HT1080 (cell line): Measurements from ENCODE around the gene ALDH1L1. TPM values are rescaled to one million over a fixed set of nuclear protein-coding genes. Genes with fewer than 3 reads are reported as not detected.

Experiments
- DNase-seq: peaks from one replicate; pipeline ENCODE4 v3.0.0-alpha.2; 2015; ENCODE audit warnings: low read depth
- total RNA-seq: library from RNA; depleted of rRNA; stranded (reverse); fragments of >200 nt; shearing (Covaris generic); gene quantifications from 2 replicates; pipeline ENCODE4 v1.2.3, GENCODE V29; 2014

The ALDH1L1 gene
- total RNA-seq, 1 experiment from 2014 or later = 14.5 TPM

DNA sequence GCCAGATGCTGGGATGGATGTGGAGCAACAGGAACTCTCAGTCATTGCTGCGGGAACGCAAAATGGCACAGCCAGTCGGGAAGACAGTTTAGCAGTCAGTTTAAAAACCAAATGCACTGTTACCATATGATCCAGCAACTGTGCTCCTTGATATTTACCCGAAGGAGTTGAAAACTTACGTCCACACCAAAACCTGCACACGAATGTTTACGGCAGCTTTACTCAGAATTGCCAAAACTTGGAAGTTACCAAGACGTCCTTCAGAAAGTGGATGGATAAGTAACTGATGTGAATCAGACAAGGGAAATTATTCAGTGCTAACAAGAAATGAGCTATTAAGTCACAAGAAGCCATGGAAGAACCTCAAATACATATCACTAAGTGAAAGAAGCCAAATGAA is 60.4 kb downstream of the ALDH1L1 start:
- no peak for DNase-seq

DNA sequence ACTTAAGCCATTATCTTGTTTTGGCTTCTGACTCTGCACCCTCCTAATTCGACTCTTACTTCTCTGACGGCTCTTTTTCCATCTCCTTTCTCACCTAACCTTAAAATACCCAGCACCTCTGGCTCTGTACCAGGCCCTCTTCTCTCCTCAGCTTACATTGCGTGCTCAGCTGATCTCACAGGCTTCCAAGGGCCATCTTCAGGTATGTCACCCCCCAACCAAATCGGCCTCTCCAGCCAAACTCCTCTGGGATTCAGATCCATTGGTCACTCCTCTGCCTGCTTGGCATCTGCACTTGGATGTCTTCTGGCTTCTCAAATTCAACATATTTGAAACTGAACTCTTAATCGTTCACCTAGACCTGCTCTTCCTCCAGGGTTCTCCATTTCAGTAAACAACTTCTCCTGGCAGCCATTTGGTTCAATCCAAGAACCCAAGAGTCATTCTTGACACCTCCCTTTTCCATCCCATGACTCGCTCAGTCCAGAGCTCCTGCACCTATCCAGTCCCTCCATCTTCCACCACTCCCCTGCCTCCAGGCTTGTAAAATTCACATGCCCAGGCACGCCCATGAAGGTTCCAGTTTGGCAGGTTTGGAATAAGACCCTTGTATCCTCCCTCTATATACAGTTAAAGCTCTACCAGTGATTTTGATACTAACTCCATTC is 61.2 kb downstream of the ALDH1L1 start:
- no peak for DNase-seq

DNA sequence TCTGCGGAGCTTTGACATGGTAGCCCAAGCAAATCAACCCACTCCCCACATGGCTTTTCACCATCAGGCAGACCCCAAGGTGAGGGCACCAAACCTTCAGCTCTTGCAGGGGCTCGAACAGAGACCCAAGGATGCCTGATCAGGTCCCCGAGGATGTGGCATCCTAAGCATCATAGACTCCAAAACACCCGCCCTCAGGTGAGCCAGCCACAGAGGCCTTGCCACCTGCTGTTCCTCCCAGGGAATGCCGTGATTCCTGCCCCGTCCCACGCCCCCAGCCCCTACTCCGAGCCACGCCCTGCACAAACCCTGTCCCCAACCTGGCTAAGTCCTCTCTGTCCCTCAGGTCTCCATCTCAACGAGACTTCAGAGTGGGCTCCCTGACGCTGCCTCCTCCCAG is 61.8 kb downstream of the ALDH1L1 start:
- DNase-seq = no peak

DNA sequence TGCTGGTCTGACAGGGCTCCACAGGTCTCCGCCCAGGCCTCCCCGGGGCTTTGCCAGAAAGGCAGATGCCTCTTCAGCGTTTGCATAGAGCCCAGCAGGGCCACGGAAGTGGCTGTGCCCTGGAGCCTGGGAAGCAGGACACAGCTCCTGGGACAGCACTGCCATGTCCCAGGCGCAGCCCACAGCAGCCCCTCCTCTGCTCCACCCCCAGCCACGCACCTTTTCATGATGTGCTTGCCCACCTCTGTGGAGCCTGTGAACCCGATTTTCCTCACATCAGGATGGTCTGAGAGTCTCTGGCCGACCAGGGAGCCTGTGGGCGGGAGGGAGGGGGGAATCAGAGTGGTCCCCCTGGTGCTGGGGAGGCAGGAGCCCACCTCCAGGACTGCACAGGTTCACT is 62.6 kb downstream of the ALDH1L1 start:
- no peak for DNase-seq

DNA sequence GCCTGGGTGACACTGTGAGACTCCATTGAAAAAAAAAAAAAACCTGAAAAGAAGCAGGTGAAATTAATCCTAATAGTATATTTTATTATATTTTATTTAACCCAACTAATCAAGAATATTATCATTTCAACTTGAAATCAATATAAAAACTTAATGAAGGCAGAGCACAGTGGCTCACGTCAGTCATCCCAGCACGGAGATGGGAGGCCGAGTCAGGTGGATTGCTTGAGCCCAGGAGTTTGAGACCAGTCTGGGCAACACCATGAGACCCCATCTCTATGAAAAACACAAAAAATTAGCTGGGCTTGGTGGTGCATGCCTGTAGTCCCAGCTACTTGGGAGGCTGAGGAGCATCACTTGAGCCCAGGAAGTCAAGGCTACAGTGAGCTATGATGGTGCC is 63.2 kb downstream of the ALDH1L1 start:
- DNase-seq = no peak

DNA sequence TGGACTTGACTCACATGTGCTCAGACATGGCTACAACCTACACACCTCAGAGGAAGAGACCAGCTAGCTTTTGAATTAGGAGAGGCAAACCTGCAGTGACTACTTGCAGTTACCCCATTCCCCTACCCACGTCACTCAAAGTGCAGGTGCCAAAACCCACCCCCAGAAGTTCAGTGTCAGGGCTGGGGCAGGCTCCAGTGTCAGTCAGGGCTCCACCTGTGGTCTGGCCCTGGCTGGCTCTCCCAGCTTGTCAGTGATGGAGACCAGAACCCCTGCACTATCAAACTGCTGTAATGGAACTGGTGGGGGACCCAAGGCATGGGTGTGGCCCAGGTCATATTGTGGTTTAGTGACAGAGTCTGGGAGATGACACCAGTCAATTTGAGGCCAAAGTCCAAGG is 63.9 kb downstream of the ALDH1L1 start:
- no peak for DNase-seq

DNA sequence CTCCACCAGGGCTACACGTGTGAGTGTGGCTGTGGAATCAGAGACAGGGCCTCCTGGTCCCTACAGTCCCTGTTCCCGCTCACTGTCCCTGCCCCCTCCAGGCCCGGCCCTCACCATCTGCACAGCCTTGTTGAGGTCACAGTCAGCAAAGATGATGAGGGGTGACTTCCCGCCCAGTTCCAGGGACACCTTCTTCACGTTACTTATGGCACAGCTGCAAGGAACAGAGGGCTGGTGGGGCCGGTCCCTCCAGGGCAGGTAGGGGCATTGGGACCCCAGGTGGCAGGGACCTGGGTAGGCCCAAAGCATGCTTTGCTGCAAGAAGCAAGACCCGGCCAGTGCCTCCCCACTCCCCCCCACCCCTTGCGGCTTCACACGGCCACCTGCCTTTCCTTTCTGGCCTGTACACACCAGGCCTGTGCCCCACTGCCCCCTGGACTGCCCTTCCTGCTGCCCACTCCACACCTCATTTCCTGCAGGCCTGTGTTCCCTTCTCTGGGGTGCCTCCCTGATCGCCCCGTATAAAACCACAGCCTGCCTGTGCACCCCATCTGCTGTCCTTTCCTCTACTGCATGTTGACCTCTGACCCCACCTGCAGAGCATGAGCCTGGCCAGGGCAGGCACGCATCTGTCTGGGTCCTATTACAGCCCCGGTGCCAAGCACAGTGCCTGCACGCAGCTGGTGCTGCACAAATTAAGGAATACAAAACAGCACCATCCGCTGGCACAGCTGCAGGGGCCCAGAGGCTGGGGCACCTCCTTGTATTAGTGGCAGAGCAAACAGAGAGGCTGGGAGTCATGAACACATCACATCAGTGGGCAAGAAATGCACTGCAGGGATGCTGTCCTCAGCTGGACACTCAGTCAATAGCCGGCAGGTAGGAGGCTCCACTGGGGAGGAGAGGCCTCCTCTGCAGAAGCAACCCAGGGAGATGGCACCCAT is 65.7 kb downstream of the ALDH1L1 start:
- no peak for DNase-seq

DNA sequence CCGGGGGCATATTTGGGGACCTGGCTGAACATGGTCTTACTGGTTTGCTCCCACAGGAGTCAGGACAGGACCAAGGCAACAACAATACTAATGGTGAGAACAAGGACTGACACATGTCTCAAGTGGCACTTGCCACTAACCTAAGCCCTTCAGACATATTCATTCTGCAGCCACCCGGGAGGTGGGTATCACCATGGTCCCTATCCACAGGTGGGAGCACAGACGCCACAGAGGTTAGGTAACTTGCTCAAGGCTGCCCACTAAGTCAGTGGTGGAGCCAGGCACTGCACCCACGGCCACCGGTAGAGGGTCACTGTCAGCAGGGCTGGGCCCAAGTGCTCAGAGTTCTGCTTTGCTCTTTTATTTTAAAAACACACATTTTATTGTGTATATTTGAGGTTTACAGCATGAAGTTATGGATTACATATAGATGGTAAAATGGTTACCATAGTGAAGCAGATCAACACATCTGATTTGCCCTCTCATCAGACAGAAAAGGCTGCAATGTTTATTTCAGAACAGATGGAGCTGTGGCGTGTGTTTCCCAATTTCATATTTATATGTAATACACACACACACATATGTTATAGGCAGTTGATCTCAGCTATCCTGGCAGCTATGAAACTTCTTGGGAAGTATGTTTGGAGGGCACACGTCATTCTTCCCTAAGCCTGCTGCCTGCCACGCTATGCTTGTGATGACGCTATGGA is 66.5 kb downstream of the ALDH1L1 start:
- DNase-seq = no peak

DNA sequence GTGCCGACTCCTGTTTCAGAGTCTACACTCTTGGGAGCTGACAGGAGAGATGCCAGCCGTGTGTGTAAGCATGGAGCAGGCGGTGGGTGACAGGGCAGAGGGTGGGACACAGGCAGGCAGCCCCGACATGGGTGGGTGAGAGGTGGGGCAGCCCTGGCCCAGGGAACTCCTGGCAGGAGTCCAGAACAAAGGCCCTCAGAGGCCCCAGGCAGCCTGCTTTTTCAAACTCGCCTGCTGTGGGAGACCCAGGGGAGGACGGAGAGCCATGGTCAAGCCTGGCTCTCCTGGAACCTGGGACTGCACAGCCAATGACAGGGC is 67.2 kb downstream of the ALDH1L1 start:
- no peak for DNase-seq

DNA sequence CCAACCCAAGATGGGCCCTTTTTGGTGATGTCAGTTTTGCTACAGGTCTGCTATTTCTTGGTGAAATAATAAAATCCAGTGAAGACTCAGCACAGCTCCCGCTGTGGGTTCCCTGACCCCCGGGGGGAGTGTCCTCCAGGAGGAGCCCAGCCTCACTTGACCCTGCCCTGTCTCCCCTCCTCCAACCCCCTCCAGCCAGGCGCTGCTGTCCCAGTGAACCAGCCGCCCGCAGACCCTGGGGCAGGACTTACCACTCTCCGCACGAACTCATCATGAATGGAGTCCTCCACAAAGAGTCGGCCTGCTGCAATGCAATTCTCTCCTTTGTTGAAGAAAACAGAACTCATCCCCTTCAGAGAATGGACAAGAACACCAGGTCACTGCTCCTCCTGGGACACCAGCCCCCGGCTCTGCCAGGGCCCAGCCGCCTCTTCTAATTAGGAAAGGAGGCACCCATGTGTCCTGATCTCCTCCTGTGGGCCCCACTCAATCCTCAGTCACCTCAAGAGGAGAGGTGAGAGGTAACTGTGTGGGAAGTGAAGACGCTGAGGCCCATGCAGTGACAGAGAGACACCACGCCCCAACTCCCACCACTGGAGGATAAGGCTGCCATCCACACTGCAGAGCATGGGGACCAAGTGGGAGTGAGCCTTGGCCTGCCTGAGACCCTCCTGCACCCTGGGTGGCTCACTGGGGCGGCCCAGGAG is 67.7 kb downstream of the ALDH1L1 start:
- no peak for DNase-seq

DNA sequence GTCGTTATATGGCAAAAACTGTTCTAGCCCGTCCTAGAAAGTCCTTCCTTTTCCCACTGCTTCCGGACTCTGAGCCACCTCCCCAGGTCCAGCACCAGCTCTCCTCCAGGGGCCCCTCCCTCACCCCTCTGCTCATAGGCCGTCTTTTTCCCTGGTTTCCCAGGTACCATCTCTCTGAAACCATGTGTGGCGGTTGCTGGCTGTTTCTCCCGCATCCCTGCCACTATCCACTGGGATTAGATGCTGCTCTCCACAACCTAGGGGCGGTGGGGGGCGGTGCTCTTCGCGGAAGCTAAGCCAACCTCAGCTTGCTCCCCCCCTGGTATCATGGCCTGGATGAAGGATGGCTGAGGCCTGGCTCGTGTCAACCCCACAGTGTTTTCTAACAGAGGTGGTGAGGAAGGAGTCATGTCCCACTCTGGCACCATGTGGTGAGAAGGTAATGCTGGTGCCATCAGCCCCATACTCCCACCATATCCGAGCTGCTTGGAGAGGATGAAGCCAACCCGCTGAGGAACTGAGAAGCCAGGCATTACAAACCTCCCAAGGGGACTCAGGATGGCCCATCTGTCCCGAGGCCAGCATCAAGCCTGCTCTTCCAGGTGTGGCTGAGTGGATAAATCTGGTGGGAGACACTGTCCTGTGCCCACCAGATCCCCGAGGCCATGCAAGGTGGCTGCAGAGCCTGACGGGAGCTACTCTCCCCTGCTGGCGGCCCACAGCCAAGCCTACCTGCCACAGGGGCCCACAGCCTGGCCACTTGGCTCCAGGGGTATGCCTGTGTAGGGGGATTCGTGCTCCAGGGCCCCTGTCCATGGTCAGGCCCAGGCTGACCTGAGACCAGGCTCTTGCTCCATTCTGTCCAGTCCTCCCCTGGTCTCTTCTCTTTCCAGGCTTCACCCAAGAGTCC is 68.6 kb downstream of the ALDH1L1 start:
- DNase-seq = no peak

DNA sequence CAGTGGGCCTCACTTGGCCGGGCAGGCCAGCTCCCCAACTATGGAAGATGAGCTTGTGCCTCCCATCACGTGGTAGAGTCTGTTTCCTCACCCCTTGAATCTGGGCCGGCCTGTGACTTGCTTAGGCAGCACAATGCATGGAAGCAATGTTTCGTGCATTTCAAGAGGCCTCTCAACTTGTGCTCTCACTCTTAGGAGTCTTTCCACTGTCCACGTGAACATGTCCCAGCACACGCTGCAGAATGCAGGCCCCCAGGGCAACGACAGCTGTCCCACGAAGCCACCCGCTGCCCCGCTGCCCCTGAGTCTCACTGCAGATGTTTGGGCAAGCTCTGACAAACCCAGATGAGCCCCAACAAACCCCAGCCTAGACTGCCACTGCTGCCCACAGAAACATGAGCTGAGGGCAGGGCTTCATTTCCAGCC is 69.2 kb downstream of the ALDH1L1 start:
- DNase-seq = no peak

DNA sequence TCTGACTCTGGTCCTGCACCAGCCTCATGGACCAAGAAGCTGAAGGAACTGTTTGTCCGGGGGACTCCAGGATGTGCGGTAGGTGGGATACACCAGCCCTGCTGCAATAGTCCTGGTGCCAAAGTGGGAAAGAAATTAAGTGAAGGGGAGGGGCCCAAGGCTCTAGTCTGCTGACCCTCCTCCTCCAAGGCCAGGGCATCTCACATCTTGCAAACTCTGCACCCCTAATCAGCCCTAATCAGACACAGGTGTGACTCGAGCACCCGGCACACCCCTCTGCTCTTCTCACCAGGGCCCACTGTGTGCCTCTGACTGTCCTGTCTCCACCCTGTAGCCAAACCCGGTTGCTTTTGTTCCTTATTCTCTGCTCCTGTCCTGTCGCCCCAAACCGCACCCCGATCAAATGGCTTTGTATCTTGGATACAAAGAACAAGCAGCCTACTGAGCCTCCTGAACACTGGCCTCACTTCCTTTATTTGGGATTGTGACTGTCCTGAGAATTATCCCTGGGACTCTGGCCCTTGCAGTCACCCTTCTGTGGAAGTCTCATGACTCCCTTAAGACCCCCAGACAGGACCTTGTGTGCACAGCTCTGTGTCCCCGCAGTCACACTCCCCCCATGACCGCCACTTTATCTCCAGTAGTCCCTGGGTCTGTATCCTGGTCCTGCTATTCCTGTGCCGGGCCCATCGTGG is 69.8 kb downstream of the ALDH1L1 start:
- no peak for DNase-seq

DNA sequence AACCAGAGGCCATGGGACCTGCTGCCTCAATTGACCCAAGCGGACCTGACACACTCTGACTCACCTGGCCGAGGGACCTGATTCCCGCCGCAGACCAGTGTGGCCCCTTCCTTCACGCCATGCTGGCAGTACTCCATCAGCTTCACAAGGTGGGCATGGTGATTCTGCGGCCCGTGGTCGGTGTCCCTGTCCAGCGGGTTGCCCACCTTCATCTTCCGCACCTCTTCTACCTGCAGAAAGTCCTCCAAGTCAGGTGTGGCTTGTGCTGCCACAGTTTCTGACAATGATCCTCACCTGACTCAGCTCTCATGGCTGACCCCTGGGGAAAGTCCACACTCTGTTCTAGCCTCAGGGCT is 70.5 kb downstream of the ALDH1L1 start:
- DNase-seq = no peak

DNA sequence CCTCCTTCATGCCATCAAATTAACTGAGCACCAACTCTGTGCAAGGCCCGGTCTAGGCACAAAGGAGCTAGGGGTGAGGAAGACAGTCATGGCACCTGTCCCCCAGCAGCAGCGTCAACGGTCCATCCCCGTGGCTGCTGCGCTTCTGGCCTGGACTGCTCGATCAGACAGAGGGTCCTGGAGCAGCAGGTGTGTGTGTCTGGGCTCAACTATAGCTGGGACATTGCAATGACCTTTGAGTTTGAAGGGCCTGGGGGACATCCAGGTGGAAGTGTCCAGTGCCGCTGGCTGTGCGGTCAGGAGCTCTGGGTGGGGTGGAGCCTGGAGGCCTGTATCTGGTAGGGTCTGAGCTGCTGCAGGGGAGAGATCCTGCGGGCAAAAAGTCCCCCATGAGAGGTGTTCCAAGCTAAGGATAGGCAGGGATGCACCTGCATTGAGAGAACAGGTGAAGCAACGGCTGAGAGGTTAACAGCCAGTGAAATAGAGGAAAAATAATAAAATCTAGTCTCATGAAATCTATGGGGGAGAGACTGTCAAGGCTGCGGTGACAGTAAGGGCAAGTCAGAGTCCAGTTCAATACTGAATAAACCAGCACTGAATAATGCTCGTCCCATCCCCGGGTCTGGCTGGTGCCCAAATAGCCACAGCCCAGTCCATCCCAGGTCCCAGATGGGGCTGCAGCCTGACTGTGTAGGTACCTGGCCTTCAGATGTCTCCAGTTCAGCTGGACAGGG is 71.1 kb downstream of the ALDH1L1 start:
- DNase-seq = no peak

DNA sequence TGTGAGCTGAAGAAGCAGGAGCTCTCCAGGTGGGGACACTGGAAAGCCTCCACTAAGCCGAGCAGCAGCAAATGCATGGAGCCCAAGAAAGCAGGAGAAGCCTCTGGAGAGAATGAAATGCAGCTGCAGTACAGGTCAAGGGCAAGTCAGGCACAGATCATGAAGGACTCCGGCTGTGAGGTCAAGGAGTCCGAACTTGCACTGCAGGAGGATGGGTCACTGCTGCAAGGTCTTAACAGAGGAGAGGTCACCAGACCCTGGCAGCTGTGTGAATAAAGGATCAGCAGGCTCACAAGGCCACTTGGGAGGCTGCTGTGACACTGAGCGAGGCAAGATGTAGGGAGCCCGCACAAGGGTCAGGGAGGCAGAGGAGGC is 71.7 kb downstream of the ALDH1L1 start:
- DNase-seq = no peak

DNA sequence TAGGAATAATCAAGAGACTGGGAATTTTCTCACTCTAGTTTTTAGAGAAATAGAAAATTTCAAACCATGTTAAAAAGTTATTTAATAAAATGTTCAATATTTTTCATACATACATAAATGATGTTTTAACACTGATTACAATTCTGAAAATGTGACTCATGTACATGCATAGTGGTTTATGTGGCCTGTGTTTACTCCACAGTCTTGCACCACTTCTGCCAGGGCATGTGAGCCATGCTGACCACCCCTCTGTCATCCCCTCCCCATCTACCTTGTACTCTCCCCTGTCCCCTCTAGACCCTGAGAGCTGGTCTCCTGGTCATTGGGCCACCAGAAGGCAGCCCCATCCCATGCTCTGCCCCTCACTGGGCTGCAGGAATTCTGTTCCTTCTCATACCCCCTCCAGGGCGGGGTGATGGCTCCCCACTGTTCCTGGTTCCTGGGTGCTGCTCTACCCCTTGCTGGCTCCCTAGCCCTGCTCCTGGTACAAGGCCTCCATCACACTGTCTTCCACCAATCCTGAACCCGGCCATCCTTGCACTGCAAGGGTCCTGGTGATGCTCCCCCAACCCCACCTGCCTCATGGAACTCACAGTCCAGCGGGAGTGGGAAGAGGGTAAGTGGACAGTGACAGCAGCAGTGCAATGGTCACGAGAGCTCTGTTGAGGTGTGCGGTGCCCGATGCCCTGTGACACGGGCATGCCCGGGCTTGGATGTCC is 72.3 kb downstream of the ALDH1L1 start:
- no peak for DNase-seq

DNA sequence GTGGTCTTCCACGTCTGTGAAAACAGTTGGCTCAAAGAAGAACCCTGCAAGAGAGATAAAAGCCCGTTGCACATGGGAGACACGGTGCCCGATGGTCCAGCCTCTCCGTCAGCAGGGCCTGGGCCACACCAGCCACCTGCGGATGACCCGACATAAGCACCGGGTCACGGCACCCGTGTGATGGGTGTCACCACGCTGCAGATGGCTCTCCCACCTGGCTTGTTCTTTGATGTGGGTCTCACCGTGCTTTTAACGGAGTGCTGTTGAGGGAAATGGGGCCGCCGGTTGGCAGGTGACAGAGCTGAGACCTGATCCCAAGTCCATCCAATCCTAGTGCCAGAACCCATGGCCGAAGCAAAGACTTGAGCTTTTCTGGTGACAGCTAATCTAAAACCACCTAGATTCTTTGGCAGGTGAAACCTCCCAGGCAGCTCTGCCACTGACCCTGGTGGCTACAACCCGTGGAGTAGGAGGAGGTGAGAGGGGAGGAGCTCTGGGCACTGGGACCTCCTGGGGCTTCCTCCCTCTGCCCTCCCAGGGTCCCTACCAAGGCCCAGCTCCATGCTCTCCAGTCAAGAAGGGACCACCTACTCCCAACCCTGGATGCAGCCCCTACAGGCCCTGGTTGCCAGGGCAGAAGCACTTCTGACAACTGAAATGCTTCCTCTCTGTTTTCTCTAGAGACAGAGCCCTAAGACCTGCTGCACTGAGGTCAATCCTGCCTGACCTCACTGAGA is 73.0 kb downstream of the ALDH1L1 start:
- no peak for DNase-seq
